Suprapubic skin (tissue), 4 donors: ENCODE data around the gene MMP7.

Experiments
- POLR2A ChIP-seq, 2 donors: fragments of 450-650 bp; IDR thresholded peaks; one replicate each; pipeline ENCODE4 v1.6.1; 2017; ENCODE audit warnings: antibody characterized with exemption in 2 of 2, mild to moderate bottlenecking in 2 of 2, moderate library complexity in 2 of 2
- POLR2AphosphoS5 ChIP-seq, 3 donors: sonication (generic); formaldehyde crosslinking; IDR thresholded peaks; one replicate each; pipeline ENCODE4 v1.6.1; 2017; ENCODE audit warnings: antibody characterized with exemption in 3 of 3

DNA sequence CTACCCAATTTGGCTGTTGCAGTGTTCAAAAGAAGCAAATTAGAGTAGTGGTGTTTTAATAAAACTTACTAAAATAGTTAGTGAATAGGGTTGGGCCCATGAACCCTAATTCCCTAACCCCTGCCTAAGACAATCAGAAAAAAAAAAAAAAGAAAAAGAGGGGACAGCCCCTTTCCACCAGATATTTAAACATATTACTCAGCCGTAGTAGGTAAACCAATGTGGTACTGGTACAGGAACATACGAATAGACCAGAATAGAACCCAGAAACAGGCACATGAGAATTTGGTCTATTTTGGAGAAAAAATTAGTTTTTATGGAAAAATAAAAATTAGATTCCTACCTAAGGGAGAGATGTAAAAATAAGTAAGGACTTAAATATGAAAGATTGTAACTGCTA is 38.6 kb downstream of the MMP7 start:
- no peak for TF ChIP-seq POLR2AphosphoS5 (IDR thresholded peaks at IDR 0.05)
- TF ChIP-seq POLR2A (IDR thresholded peaks at IDR 0.05): no peak
